Fibroblast of mammary gland (primary cell): ENCODE results near the gene GPRIN1.

Experiments used
- DNase-seq: peaks from one replicate; pipeline ENCODE4 v3.0.0-alpha.2; 2010; ENCODE audit warnings: low read depth
- H3K4me3 ChIP-seq: 2 replicates; pipeline ENCODE4 v1.5.1; 2011; ENCODE audit warnings: low read depth, mild to moderate bottlenecking, low read length, moderate library complexity; ENCODE audit not compliant: control insufficient read depth
- TF ChIP-seq, protein P1 (sequence below): conservative IDR thresholded peaks from 2 replicates; pipeline ENCODE4 v1.5.1; 2011; ENCODE audit warnings: low read depth, low read length, inconsistent platforms; ENCODE audit not compliant: control insufficient read depth, insufficient read depth

Gene GPRIN1

DNA sequence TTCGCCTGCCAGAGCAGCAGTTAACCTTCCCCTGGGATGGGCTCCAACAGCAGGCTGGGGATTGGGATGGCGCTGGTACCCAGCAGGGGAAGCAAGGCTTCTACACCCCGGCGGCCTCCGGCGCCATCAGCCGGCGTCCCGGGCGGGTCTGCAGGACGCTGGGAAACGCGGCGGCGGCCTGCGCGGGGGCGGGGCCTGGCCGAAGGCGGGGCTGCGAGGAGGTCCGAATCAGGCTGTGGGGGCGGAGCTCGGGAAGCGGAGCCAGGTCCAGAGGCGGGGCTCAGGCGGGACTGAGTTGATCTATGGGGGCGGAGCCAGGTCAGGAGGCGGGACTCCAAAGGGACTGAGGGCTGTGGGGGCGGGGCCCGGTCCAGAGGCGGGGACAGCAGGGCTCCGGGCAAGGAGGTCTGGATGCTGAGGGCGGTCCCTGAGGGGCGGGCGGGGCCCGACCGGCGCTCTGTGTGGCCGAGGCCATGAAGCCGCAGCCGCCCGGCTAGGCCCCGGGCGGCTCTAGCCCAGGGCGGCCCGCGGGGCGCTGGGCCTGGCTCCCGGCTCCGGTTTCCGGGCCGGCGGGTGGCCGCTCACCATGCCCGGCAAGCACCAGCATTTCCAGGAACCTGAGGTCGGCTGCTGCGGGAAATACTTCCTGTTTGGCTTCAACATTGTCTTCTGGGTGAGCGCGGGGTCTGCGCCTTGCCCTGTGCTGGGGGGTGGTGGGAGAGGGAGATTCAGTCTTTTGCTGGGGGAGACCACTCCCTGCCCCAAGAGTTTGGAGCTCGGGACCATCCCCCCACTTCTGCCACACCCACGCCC, 37.3 kb upstream of the GPRIN1 start, which contains the start of gene TSPAN17:
Gene TSPAN17 (plus strand): TSS at position 455 of the 813 bp plus-strand sequence. CDS start 132 bp downstream, at position 587.
- TF ChIP-seq, protein P1, sequence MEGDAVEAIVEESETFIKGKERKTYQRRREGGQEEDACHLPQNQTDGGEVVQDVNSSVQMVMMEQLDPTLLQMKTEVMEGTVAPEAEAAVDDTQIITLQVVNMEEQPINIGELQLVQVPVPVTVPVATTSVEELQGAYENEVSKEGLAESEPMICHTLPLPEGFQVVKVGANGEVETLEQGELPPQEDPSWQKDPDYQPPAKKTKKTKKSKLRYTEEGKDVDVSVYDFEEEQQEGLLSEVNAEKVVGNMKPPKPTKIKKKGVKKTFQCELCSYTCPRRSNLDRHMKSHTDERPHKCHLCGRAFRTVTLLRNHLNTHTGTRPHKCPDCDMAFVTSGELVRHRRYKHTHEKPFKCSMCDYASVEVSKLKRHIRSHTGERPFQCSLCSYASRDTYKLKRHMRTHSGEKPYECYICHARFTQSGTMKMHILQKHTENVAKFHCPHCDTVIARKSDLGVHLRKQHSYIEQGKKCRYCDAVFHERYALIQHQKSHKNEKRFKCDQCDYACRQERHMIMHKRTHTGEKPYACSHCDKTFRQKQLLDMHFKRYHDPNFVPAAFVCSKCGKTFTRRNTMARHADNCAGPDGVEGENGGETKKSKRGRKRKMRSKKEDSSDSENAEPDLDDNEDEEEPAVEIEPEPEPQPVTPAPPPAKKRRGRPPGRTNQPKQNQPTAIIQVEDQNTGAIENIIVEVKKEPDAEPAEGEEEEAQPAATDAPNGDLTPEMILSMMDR: no peak
- H3K4me3 ChIP-seq: peak within 1 kb of the TSS; percentile 80
- peak; percentile 97 for DNase-seq

- H3K4me3 ChIP-seq: peak overlapping the region; percentile 52
- TF ChIP-seq, protein P1: no peak
- no peak for DNase-seq
These were observed 36.7 kb upstream of the GPRIN1 start for GRCh38 chr5:176646707-176647029.

GRCh38 chr5:176646049-176646706, 36.2 kb upstream of the GPRIN1 start:
- DNase-seq: no peak
- H3K4me3 ChIP-seq: no peak overlapping the region
- TF ChIP-seq, protein P1: no peak

- H3K4me3 ChIP-seq: no peak overlapping the region
- no peak for DNase-seq
- TF ChIP-seq, protein P1: no peak
These were observed 35.1 kb upstream of the GPRIN1 start for GRCh38 chr5:176644878-176645670.

- TF ChIP-seq, protein P1: no peak
- no peak for DNase-seq
- no peak overlapping the region for H3K4me3 ChIP-seq
These were observed 34.3 kb upstream of the GPRIN1 start for GRCh38 chr5:176644294-176644693.

GRCh38 chr5:176643491-176644219, 33.7 kb upstream of the GPRIN1 start:
- TF ChIP-seq, protein P1: no peak
- H3K4me3 ChIP-seq: no peak overlapping the region
- DNase-seq: no peak
